Islet of Langerhans (tissue), 1 donor: ENCODE data around the gene TNFSF13B.
"Not testable (repeated sequence)": the region's sequence is repeated elsewhere in the genome, so short reads cannot be mapped to it uniquely, and the experiment has no call there.

Source experiments
- FAIRE-seq: peaks from one replicate; lab custom pipeline; 2011; peaks lifted over from hg19 to GRCh38; lab: Jason Lieb, UNC

The TNFSF13B gene

GRCh38 chr13:108269601-108270328 is at the start of gene TNFSF13B:
Gene TNFSF13B, plus strand, starts transcription at chr13:108269718. Its CDS starts 178 bp downstream, at chr13:108269896.
- FAIRE-seq, result no peak

GRCh38 chr13:108220041-108220440 is 49.5 kb upstream of the TNFSF13B start:
- FAIRE-seq, result no peak

- FAIRE-seq, result no peak
Observed at GRCh38 chr13:108223687-108224503, 45.6 kb upstream of the TNFSF13B start.

- no peak for FAIRE-seq
Observed at GRCh38 chr13:108225440-108225839, 44.1 kb upstream of the TNFSF13B start.

GRCh38 chr13:108226184-108226583 is 43.3 kb upstream of the TNFSF13B start:
- peak; percentile 97 for FAIRE-seq

- peak; percentile 100 for FAIRE-seq
Observed at GRCh38 chr13:108227651-108228272, 41.8 kb upstream of the TNFSF13B start.

GRCh38 chr13:108230377-108230776 is 39.1 kb upstream of the TNFSF13B start:
- FAIRE-seq, result peak; percentile 60

GRCh38 chr13:108249150-108249549 is 20.4 kb upstream of the TNFSF13B start:
- FAIRE-seq, result no peak

GRCh38 chr13:108257248-108257647 is 12.3 kb upstream of the TNFSF13B start:
- FAIRE-seq, result no peak

GRCh38 chr13:108263621-108264355 is 5.7 kb upstream of the TNFSF13B start:
- no peak for FAIRE-seq

GRCh38 chr13:108266321-108266990 is 3.1 kb upstream of the TNFSF13B start:
- FAIRE-seq, result no peak

GRCh38 chr13:108267347-108267746 is 2.2 kb upstream of the TNFSF13B start:
- no peak for FAIRE-seq

GRCh38 chr13:108267855-108268254 is 1.7 kb upstream of the TNFSF13B start:
- FAIRE-seq, result not testable (repeated sequence)

GRCh38 chr13:108268466-108269112 is 929 bp upstream of the TNFSF13B start:
- no peak for FAIRE-seq

- FAIRE-seq, result no peak
Observed at GRCh38 chr13:108270442-108270841, 924 bp downstream of the TNFSF13B start.

GRCh38 chr13:108272333-108272732 is 2.8 kb downstream of the TNFSF13B start:
- no peak for FAIRE-seq

- FAIRE-seq, result no peak
Observed at GRCh38 chr13:108273429-108274118, 4.1 kb downstream of the TNFSF13B start.

GRCh38 chr13:108274718-108275117 is 5.2 kb downstream of the TNFSF13B start:
- FAIRE-seq, result peak; percentile 45

GRCh38 chr13:108276060-108276459 is 6.5 kb downstream of the TNFSF13B start:
- FAIRE-seq, result no peak

- no peak for FAIRE-seq
Observed at GRCh38 chr13:108278466-108278865, 8.9 kb downstream of the TNFSF13B start.

GRCh38 chr13:108281901-108282300 is 12.4 kb downstream of the TNFSF13B start:
- FAIRE-seq, result no peak
